Activated naive CD8-positive, alpha-beta T cell treated with anti-CD3 and anti-CD28 coated beads, Interleukin-2, amount 10 ng/mL, durations not matched to agents 7 days and 5 days (primary cell): ENCODE results near the gene DGKD. TPM values are rescaled to one million over a fixed set of nuclear protein-coding genes. Genes with fewer than 3 reads are reported as not detected.

Source experiments
- ATAC-seq: fragments of 150-1000 bp; cut with Tn5 transposase; one replicate; pipeline ENCODE4 v1.10.0; 2021; ENCODE audit warnings: low read depth, moderate library complexity
- POLR2A ChIA-PET: fragments of 350-600 bp; sonication (Branson Sonifier 250); formaldehyde crosslinking; loops from one replicate; lab custom pipeline; 2021; ENCODE audit warnings: antibody characterized with exemption; lab: Charles Lee
- DNase-seq: peaks from one replicate; pipeline ENCODE4 v3.0.0; 2021
- H3K27ac Mint-ChIP-seq: one replicate; pipeline ENCODE4 v1.8.0; 2022; ENCODE audit warnings: mild to moderate bottlenecking, mixed read lengths
- H3K27me3 Mint-ChIP-seq: one replicate; pipeline ENCODE4 v1.8.0; 2022; ENCODE audit warnings: mild to moderate bottlenecking, moderate library complexity, mixed read lengths
- H3K36me3 Mint-ChIP-seq: one replicate; pipeline ENCODE4 v1.8.0; 2021; ENCODE audit warnings: mild to moderate bottlenecking, mixed read lengths
- H3K4me1 Mint-ChIP-seq: one replicate; pipeline ENCODE4 v1.8.0; 2021; ENCODE audit warnings: mixed read lengths
- H3K4me3 Mint-ChIP-seq: one replicate; pipeline ENCODE4 v1.8.0; 2022; ENCODE audit warnings: mild to moderate bottlenecking, moderate library complexity, mixed read lengths
- H3K9me3 Mint-ChIP-seq: one replicate; pipeline ENCODE4 v1.8.0; 2021; ENCODE audit warnings: mixed read lengths
- total RNA-seq, 2 experiments: library from RNA; stranded (reverse); gene quantifications; one replicate each; pipeline ENCODE4 v1.2.3, GENCODE V29; 2021

Gene DGKD
- total RNA-seq, 2 experiments from 2014 or later, result 114 to 132 TPM

DNA sequence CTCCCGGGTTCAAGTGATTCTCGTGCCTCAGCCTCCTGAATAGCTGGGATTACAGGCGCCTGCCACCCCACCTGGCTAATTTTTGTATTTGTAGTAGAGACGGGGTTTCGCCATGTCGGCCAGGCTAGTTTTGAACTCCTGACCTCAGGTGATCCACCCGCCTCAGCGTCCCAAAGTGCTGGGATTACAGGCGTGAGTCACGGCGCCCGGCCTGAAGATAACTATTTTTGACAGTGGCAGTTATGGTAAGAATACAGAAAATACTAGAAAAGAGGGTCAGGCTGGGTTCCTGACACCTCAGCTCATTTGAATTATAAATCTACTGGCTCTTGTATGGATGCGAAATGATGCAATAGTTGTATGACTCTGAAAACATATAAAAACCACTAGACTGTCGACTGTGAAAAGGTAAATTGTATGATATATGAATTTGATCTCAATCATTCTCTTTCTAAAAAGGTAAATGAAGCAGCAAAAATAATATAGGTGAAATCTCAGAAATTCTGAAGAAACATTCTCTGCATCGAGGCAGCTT is 11.1 kb upstream of the DGKD start:
- Mint-ChIP-seq H3K9me3 (no peaks in the 10 kb centered on the region), H3K27ac (no peak overlapping the region), H3K27me3 (no peaks in the 10 kb centered on the region), H3K4me1 (peaks cover 9% of the 10 kb centered on the region), H3K4me3 (no peak overlapping the region), H3K36me3 (no peaks in the 10 kb centered on the region)
- ATAC-seq (no peak), DNase-seq (no peak)
- POLR2A ChIA-PET, result interaction anchor here (0.6 to 0.8 kb wide), 2 partner anchors 11 to 107 kb away, joined by 3 to 4 read pairs; no protein-coding TSS in a partner anchor

DNA sequence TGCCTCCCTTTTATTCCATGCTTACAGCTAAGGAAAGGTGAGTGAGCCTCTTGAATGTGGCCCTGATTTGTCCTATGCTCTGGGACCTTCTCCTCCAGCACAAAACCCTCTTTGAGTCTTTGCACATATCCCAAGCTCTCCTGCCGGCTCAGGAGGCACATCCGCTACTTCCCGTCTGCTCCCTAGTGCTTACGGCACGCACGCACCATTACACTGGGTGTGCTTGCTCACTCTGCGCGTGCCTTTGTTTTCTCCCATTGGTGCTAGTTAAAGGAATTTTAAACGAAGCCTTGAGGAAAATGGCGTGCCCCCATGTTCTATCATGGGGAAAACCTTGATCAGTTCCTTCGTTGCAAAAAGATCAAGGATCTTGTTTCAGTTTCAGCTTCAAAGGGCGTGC is 7.9 kb upstream of the DGKD start:
- POLR2A ChIA-PET, result no interaction called here
- H3K4me3 Mint-ChIP-seq, result no peak overlapping the region
- H3K27me3 Mint-ChIP-seq, result no peaks in the 10 kb centered on the region
- peaks cover 20% of the 10 kb centered on the region for H3K4me1 Mint-ChIP-seq
- H3K36me3 Mint-ChIP-seq, result no peaks in the 10 kb centered on the region
- ATAC-seq, result no peak
- DNase-seq, result no peak
- H3K9me3 Mint-ChIP-seq, result no peaks in the 10 kb centered on the region
- H3K27ac Mint-ChIP-seq, result peak overlapping the region; percentile 22

- Mint-ChIP-seq H3K9me3 (no peaks in the 10 kb centered on the region), H3K27ac (no peak overlapping the region), H3K36me3 (no peaks in the 10 kb centered on the region), H3K4me3 (no peak overlapping the region), H3K4me1 (peaks cover 21% of the 10 kb centered on the region), H3K27me3 (no peaks in the 10 kb centered on the region)
- POLR2A ChIA-PET, result no interaction called here
- DNase-seq (no peak), ATAC-seq (no peak)
Observed at GRCh38 chr2:233346930-233347329, 7.4 kb upstream of the DGKD start.

DNA sequence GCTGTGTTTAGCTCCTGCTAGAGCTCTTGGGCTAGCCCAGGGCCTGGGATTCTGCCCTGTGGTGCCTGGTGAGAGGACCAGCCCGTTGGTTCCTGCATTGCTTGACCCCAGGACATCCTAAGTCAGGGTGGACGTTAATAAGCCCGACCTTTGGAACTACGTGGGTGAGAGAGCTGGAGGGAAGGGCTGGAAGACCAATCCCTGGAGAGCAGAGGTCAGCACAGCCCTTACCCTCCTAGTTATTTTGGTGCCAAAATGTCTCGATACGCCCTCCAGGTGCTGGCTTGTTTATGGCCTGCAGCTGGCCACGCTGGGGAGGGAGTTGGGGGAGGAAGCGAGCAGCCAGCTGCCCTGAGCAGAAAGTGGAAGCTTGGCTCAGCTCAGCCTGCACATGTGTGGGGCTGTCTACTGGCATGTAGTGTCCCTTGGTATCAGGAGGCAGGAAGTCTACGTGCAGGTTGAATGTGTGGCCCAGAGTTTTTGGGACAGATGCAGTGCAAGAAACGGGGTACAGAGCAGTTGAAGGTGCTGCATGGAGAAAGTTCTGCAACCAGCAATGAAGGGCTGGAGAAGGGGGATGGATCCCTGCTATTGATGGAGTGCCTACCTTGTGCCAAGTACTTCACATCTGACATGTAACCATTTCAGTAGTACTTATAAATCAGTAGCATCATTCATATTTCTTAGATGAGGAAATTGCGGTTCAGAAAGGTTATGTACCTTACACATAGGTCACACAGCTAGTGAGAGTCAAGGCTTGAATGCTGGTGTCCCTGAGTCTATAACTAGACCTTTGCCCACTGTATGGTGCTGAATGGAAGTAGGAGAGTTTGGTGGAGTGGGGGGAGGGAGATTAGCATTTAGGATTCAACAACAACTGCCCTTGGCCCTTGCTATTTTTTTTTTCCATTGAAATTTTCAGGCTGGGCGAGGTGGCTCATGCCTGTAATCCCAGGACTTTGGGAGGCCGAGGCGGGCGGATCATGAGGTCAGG is 5.0 kb upstream of the DGKD start:
- Mint-ChIP-seq H3K36me3 (peaks cover 4% of the 10 kb centered on the region), H3K27ac (peak overlapping the region; percentile 57), H3K4me3 (no peak overlapping the region), H3K4me1 (peaks cover 31% of the 10 kb centered on the region), H3K27me3 (no peaks in the 10 kb centered on the region), H3K9me3 (no peaks in the 10 kb centered on the region)
- no peak for ATAC-seq
- POLR2A ChIA-PET, result interaction anchor here (0.5 to 0.7 kb wide), 2 partner anchors 18 kb away, joined by 3 read pairs; no protein-coding TSS in a partner anchor
- no peak for DNase-seq

DNA sequence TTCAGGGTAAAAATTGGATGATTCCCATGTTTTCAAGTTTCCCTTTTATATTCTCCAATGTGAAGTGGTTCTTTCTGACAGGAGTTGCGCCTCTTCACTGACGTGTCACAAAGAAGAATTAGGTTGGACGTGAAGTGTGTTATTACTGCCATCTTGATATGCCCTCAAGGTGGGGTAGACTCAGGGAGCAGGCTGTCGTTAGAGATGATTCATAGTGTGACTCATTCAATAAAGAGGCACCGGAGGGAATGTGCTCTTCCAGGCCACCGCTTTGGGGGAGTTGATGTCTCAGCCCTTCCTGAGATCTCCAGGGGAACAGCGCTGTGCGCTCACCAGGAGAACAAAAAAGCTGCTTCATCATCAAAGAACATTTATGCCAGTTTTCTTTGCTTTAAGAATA is 3.6 kb upstream of the DGKD start:
- ATAC-seq, result no peak
- H3K9me3 Mint-ChIP-seq, result no peaks in the 10 kb centered on the region
- peaks cover 4% of the 10 kb centered on the region for H3K36me3 Mint-ChIP-seq
- H3K4me3 Mint-ChIP-seq, result no peak overlapping the region
- H3K27me3 Mint-ChIP-seq, result no peaks in the 10 kb centered on the region
- DNase-seq, result no peak
- H3K27ac Mint-ChIP-seq, result peak overlapping the region; percentile 13
- peaks cover 37% of the 10 kb centered on the region for H3K4me1 Mint-ChIP-seq
- POLR2A ChIA-PET, result interaction anchor here (0.9 kb wide), 1 partner anchor 20 kb away, joined by 3 read pairs; no protein-coding TSS in a partner anchor

- Mint-ChIP-seq H3K4me3 (no peak overlapping the region), H3K27ac (no peak overlapping the region), H3K27me3 (no peaks in the 10 kb centered on the region), H3K9me3 (no peaks in the 10 kb centered on the region), H3K4me1 (peaks cover 44% of the 10 kb centered on the region), H3K36me3 (peaks cover 7% of the 10 kb centered on the region)
- DNase-seq (no peak), ATAC-seq (no peak)
- POLR2A ChIA-PET, result interaction anchor here (1.0 kb wide), 1 partner anchor 81 kb away, joined by 3 read pairs; no protein-coding TSS in a partner anchor
Observed at GRCh38 chr2:233351423-233351822, 2.9 kb upstream of the DGKD start.

DNA sequence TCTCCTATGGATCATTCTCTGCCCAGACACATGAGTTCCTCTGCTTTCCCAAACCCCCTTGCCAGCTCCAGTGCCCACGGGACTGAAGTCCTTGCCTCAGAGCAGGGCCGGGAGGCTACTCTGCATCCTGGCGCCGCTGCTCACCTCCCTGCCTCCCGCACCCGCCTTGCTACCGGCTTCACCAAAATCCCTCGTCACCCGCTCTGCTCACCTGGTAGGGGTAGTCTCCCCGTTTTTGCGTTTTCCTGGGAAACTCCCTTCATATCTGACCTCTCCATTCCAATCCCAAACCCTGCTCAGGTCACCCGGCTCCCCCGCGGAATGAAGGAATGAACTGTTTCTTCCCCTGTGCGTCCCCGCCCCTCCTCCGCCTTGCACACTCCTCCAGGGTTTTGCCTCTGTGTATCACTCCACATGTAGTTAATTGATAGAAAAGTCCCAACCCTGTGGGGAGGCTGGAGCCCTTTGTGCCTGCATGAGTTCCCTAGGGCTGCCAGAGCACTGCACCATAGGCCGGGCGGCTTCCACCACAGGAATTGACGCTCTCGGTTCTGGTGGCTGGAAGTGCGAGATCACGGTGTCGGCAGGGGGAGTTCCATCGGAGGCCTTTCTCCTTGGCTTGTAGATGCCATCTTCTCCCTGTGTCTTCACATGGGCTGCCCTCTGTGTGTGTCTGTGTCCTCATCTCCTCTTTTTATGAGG is 2.0 kb upstream of the DGKD start:
- POLR2A ChIA-PET, result interaction anchor here (1.0 to 1.9 kb wide), 2 partner anchors 19 to 82 kb away, joined by 3 to 7 read pairs; no protein-coding TSS in a partner anchor
- no peak for ATAC-seq

GRCh38 chr2:233353101-233353768 is 1.1 kb upstream of the DGKD start:
- H3K9me3 Mint-ChIP-seq, result no peaks in the 10 kb centered on the region
- no peaks in the 10 kb centered on the region for H3K27me3 Mint-ChIP-seq
- peaks cover 60% of the 10 kb centered on the region for H3K4me1 Mint-ChIP-seq
- H3K36me3 Mint-ChIP-seq, result peaks cover 14% of the 10 kb centered on the region
- peak overlapping the region; percentile 87 for H3K4me3 Mint-ChIP-seq
- ATAC-seq, result peak; percentile 11
- DNase-seq, result no peak
- POLR2A ChIA-PET, result interaction anchor here (0.6 to 2.1 kb wide), 5 partner anchors 13 to 85 kb away, joined by 3 to 16 read pairs (median 7); no protein-coding TSS in a partner anchor
- H3K27ac Mint-ChIP-seq, result peak overlapping the region; percentile 93

More for the DNA sequence above, 2.0 kb upstream of the DGKD start:
- peak overlapping the region; percentile 50 for H3K27ac Mint-ChIP-seq
- peaks cover 52% of the 10 kb centered on the region for H3K4me1 Mint-ChIP-seq
- H3K27me3 Mint-ChIP-seq, result no peaks in the 10 kb centered on the region
- H3K36me3 Mint-ChIP-seq, result peaks cover 13% of the 10 kb centered on the region
- no peak for DNase-seq
- no peak overlapping the region for H3K4me3 Mint-ChIP-seq
- no peaks in the 10 kb centered on the region for H3K9me3 Mint-ChIP-seq

DNA sequence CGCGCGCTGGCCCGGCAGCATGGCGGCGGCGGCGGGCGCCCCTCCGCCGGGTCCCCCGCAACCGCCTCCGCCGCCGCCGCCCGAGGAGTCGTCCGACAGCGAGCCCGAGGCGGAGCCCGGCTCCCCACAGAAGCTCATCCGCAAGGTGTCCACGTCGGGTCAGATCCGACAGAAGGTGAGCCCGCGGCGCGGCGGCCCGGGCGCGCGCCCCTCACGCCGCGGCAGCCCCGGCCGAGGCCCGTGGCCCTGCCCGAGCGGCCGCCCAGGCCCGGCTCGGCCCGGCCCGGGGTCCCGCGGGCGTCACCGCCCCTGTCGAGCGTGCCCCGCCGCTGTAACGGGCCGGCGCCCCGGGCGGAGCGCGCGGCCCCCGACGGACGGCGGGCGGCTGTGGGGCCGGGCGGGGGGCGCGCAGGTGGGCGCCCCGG is 218 bp downstream of the DGKD start:
- peaks cover 23% of the 10 kb centered on the region for H3K36me3 Mint-ChIP-seq
- ATAC-seq (peak; percentile 4), DNase-seq (no peak)
- H3K4me1 Mint-ChIP-seq, result peaks cover 61% of the 10 kb centered on the region
- H3K9me3 Mint-ChIP-seq, result no peaks in the 10 kb centered on the region
- no peaks in the 10 kb centered on the region for H3K27me3 Mint-ChIP-seq
- peak overlapping the region; percentile 31 for H3K4me3 Mint-ChIP-seq
- POLR2A ChIA-PET, result interaction anchor here (1.2 to 2.1 kb wide), 3 partner anchors 14 to 86 kb away, joined by 3 to 16 read pairs (median 15); no protein-coding TSS in a partner anchor
- H3K27ac Mint-ChIP-seq, result no peak overlapping the region

DNA sequence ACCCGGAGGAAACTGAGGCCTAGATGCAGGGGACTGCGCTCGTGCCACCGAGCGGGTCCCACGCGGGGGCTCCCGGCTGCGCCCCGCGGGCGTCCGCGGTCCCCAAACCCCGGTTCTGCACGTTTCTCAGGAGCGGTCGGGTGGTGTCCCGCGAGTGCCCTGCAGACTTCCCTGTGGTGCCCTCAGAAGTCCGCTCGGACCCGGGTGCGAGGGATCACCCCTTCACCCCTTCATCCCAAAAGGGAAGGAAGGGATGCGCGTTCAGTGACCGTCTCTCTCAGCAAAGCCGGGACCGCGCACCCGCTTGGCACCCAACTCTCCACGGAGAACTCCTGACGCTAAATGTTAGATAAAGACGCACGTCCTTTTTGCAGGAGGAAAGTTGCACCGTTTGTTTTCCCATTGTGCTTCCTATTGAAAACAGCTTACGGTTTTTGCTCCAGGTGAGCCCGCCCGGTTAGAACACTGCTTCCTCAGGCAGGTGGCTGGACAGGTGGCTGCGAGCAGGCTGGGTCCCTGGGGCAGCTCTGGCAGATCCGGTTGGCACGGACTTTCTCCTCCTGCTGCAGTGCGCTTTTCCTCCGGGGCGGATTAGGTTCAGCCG is 779 bp downstream of the DGKD start:
- H3K36me3 Mint-ChIP-seq, result peaks cover 28% of the 10 kb centered on the region
- DNase-seq (peak; percentile 56), ATAC-seq (no peak)
- no peaks in the 10 kb centered on the region for H3K9me3 Mint-ChIP-seq
- H3K4me1 Mint-ChIP-seq, result peaks cover 64% of the 10 kb centered on the region
- POLR2A ChIA-PET, result interaction anchor here (2.0 to 2.1 kb wide), 2 partner anchors 30 to 87 kb away, joined by 15 to 16 read pairs; no protein-coding TSS in a partner anchor
- H3K27ac Mint-ChIP-seq, result peak overlapping the region; percentile 56
- peak overlapping the region; percentile 75 for H3K4me3 Mint-ChIP-seq
- no peaks in the 10 kb centered on the region for H3K27me3 Mint-ChIP-seq

DNA sequence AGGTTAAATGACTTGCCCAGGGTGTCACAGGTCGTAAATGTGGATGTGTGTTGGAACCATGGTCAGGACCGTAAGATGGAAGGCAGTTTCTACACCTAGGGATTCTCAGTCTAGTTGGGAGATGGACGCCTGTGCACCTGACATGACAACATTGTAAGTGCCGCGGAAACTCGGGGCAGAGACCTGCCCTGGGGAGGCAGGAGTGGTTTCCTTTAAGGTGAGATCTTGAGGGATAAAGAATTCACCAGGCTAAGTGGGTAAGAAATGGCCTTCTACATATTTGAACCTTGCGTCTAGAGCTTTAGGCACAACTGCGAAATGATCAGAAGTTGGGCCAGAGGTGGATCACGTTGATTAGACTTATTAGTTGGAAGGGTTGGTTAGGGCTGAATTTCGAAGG is 1.6 kb downstream of the DGKD start:
- POLR2A ChIA-PET, result interaction anchor here (0.8 to 1.1 kb wide), 2 partner anchors 11 to 17 kb away, joined by 3 to 4 read pairs; no protein-coding TSS in a partner anchor
- peaks cover 30% of the 10 kb centered on the region for H3K36me3 Mint-ChIP-seq
- ATAC-seq (no peak), DNase-seq (no peak)
- H3K27me3 Mint-ChIP-seq, result no peaks in the 10 kb centered on the region
- H3K27ac Mint-ChIP-seq, result peak overlapping the region; percentile 22
- peaks cover 56% of the 10 kb centered on the region for H3K4me1 Mint-ChIP-seq
- H3K9me3 Mint-ChIP-seq, result no peaks in the 10 kb centered on the region
- H3K4me3 Mint-ChIP-seq, result peak overlapping the region; percentile 75
